Activated T-cell treated with anti-CD3 and anti-CD28 coated beads, Interleukin-2, amount 50 U/mL, for 48 hours (primary cell): ENCODE results near the gene INSR.
"Not testable (repeated sequence)": the region's sequence is repeated elsewhere in the genome, so short reads cannot be mapped to it uniquely, and the experiment has no call there.

Experiments used
- DNase-seq, 2 experiments: peaks; one replicate each; pipeline ENCODE4 v3.0.0-alpha.2; 2020

INSR gene

DNA sequence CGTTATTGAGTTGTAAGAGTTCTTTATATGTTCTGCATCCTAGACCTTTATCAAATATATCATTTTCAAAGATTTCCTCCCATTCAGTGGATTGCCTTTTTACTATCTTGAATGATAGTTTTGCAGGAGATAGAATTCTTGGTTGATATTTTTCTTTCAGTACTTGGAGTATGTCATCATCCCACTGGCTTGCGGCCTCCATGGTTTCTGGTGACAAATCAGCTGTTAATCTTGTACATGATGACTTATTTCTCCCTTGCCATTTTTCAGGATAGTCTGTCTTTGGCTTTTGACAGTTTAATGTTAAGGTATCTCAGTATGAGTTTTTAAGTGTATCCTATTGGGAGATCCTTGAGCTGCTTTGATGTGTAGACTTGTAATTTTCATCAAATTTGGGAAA lies 216.2 kb downstream of the INSR start:
- DNase-seq, result peak in 1 of 2 experiments; percentile 5

DNA sequence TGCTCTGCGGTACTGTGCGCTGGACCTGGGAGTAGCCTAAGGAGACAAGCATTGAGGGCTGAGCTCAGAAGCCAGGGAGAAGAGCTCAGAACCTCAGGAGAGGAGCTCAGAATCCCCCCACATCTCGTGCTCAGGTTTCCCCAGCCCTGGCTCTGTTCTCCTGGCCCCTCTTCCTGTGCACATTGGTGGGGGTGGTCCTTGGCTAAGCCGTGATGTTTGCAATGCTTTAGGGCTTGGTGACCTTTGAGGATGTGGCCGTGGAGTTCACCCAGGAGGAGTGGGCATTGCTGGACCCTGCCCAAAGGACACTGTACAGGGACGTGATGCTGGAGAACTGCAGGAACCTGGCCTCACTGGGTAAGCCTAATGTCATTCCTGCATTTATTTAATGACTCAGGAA lies 218.1 kb downstream of the INSR start:
- DNase-seq, result no peak

DNA sequence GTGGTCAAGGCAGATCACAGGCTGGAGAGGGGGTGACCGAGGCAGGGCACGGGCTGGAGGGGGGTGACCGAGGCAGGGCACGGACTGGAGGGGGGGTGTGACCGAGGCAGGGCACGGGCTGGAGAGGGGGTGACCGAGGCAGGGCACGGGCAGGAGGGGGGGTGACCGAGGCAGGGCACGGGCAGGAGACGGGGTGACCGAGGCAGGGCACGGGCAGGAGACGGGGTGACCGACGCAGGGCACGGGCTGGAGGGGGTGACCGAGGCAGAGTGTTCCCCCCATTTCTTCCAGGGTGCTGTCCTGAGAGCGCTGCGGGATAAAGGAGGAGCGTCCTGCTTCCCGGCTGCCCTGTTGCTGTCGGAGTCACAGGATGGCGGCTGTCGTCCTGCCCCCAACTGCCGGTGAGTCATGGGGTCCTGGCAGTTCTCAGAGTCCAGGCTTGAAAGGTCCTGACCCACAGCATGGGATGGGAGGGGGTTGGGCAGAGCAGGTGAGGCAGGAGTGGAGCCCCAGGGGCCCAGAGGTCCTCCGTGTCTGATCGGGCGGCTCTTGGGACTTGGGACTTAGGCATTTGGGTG lies 219.4 kb downstream of the INSR start:
- no peak for DNase-seq

DNA sequence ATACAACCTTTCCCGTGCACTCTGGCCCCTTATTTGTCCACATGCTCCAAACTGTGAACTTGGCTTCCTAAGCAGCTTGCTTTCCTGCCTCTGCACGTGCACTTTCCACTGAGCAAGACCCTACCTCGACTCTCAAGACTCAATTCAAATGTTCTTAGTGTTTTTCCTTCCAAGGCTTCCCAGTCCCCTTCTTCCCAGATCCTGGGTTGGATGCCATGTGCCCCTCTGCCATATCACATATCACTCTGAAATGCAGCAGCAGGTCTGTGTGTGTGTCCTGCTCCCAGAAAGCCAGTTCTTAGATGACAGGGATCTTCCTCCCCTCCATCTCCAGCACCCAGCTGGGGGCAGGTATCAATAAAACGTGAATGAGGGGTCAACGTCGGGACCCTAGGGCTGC lies 221.7 kb downstream of the INSR start:
- DNase-seq, result no peak

DNA sequence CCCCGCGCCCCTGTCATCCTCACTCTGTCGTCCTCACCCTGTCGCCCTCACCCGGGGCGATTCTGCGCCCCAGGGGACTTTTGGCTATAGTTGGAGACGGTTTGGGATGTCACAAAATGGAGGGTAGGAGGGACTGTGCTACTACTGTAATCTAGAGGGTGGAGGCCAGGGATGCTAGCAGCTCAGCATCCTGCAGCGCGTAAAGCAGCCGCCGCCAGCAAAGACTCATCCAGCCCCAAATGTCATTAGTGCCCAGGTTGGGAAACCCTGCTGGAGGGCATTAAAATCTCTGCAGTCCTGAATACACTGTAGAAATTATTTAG lies 224.3 kb downstream of the INSR start:
- no peak for DNase-seq

DNA sequence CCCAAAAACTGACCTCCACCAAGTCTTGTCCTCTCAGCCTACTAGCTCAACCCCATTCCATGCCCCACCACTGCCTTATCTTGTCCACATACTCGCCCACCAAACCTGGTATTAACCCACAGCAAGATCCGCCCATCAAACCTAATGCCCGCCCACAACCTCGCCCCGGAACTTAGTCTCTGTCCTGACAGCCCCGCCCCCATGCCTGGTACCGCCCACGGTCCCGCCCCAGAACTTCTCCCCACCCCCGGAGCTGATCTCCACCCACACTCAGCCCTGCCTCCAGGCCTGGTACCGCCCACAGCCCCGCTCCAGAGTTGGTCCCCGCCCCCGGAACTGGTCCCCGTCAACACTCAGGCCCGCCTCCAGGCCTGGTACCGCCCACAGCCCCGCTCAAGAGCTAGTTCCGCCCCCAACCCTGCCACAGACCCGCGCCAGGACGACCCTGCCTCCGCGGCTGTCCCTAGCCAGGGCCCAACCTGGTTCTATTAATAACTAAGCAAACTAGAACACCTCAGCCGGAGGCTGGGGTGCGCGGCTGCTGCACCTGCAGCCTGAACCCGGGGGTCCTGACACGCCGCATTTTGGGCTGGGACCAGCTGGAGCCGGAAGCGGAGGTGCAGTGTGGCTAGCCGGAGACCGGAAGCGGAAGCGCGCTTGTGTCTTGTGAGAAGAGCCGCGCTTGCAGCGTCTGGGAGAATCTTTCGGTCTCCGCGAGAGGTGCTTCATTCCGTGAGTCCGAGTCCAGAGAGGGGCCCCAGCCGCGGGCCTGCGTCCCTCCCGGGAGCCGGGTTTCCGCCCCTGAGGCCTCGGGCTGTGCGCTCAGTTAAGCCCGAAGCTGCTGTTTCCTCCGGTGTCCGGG lies 224.9 kb downstream of the INSR start, which contains the start of gene ZNF557:
Gene ZNF557 (plus strand): TSS at position 662 of the 862 bp plus-strand sequence. CDS start 5,372 bp downstream, outside the sequence.
- peak; percentile 96 to 98 for DNase-seq

DNA sequence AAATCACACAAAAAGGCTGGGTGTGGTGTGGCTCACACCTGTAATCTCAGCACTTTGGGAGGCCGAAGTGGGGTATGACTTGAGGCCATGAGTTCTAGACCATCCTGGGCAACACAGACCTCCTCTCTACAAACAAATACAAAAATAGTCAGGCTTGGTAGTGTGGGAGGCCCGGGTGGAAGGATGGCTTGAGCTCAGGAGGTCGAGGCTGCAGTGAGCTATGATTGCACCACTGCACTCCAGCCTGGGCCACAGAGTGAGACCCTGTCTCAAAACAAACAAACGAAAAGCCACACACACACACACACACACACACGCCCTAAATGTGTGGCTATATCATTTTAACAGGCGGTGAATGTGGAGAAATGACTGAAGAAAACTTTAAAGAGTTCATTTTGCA lies 225.6 kb downstream of the INSR start:
- DNase-seq, result no peak

DNA sequence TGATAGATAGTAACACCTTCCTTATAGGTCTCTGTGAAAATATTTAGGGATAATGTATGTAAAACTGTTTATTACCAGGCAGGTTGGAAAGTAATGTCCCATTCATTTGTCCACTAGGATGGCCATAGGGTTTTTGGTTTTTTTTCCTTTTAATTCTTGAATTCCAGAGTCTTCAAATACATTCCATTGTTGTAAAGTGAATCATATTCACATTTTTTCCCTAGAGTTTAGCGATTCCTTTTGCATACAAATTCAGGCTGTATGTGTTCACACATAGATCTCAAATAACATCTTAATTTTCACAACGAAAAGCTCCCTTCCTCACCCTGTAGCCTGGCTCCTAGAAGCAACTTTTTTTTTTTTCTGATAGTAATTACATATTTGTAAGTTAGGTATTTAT lies 226.5 kb downstream of the INSR start:
- no peak for DNase-seq

DNA sequence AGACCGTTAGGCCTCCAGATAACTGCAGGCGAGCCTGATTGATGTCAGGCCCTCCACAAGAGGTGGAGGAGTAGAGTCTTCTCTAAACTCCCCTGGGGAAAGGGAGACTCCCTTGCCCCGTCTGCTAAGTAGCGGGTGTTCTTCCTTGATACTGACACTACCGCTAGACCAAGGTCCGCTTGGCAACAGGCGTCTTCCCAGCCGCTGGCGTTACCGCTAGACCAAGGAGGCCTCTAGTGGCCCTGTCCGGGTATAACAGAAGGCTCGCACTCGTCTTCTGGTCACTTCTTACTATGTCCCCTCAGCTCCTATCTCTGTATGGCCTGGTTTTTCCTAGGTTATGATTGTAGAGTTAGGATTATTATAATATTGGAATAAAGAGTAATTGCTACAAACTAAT lies 227.1 kb downstream of the INSR start:
- DNase-seq, result not testable (repeated sequence)

DNA sequence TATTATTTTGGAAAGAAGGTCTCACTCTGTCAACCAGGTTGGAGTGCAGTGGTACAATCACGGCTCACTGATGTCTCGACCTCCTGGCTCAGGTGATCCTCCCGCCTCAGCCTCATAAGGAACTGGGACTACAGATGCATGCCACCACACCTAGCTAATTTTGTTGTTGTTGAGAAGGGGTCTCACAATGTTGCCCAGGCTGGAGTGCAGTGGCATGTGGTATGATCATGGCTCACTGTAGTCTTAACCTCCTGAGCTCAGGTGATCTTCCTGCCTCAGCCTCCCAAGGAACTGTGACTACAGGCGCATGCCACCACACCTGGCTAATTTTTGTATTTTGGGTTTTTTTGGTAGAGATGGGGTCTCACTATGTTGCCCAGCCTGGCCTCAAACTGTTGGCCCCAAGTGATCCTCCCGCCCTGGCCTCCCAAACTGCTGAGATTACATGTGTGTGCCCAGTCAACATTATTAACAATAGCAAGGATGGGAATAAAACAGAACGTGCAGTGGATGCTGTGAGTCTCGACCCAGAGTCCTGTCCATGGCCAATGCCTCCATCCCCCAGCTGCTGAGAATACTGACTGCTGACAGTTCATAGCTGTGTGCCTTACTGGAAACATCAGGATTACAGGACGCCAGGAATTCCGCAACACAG lies 230.3 kb downstream of the INSR start:
- DNase-seq, result no peak

DNA sequence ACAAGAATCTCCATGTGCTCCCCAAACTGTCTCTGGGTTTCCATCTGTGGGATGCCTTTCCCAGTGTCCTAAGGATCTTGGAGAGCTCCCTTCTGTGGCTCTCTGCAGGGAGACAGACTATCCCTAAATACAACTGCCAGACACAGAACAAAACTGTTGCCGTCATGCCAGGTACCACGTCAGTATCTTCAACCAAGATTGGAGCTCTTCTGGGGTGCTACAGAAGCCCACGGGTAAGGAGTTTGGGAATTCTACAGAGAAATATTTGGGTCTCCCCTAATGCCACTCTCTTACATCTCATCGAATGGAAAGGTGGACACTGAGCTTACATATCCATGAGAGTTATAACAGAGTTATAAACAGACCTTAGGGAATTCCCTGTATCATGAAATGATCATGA lies 230.9 kb downstream of the INSR start:
- no peak for DNase-seq
